PC-9 (cell line): ENCODE results near the gene TRMT1. TPM values are rescaled to one million over a fixed set of nuclear protein-coding genes. Genes with fewer than 3 reads are reported as not detected.

ENCODE experiments used
- BruUV-seq: library from RNA; stranded (reverse); fragments of 400-500 nt; replicated peaks from 2 replicates; lab custom pipeline; 2021; lab: Mats Ljungman, UMichigan
- CTCF ChIA-PET: fragments of 300-600 bp; sonication (Branson Sonifier 250); formaldehyde crosslinking; loops from one replicate; lab custom pipeline; 2022; ENCODE audit warnings: antibody characterized with exemption; lab: Charles Lee
- POLR2A ChIA-PET: fragments of 300-600 bp; sonication (Branson Sonifier 250); formaldehyde crosslinking; loops from one replicate; lab custom pipeline; 2022; ENCODE audit warnings: antibody characterized with exemption; ENCODE audit not compliant: unreplicated experiment; lab: Charles Lee
- DNase-seq, 2 experiments: peaks; one replicate each; pipeline versions ENCODE4 v3.0.0 to v3.0.0-alpha.2; 2015 to 2022; ENCODE audit warnings: mixed read lengths in 1 of 2
- H2AFZ ChIP-seq: fragments of 200-600 bp; sonication (generic); 2 replicates; pipeline ENCODE4 v1.8.1; 2017; ENCODE audit warnings: antibody characterized with exemption
- H3F3A ChIP-seq: fragments of 200-600 bp; sonication (generic); 2 replicates; pipeline ENCODE4 v1.8.1; 2017; ENCODE audit warnings: antibody characterized with exemption, mild to moderate bottlenecking, low read depth; ENCODE audit not compliant: insufficient read depth
- H3K27ac ChIP-seq: fragments of 200-600 bp; sonication (generic); 2 replicates; pipeline ENCODE4 v1.6.1; 2016; ENCODE audit warnings: mixed run types
- H3K27me3 ChIP-seq: fragments of 200-600 bp; sonication (generic); 2 replicates; pipeline ENCODE4 v1.6.1; 2016; ENCODE audit warnings: low read depth, mixed run types; ENCODE audit not compliant: insufficient read depth
- H3K36me3 ChIP-seq: fragments of 200-600 bp; sonication (generic); 2 replicates; pipeline ENCODE4 v1.6.1; 2016; ENCODE audit warnings: low read depth, mixed run types
- H3K4me1 ChIP-seq: fragments of 200-600 bp; sonication (generic); replicated peaks from 2 replicates; pipeline ENCODE4 v1.6.1; 2016; ENCODE audit warnings: mixed run types; ENCODE audit not compliant: insufficient read depth
- H3K4me2 ChIP-seq: fragments of 200-600 bp; sonication (generic); 2 replicates; pipeline ENCODE4 v1.6.1; 2017; ENCODE audit warnings: mixed run types
- H3K4me3 ChIP-seq: fragments of 200-600 bp; sonication (generic); 2 replicates; pipeline ENCODE4 v1.6.1; 2016; ENCODE audit warnings: mixed run types
- H3K79me2 ChIP-seq: fragments of 200-600 bp; sonication (generic); 2 replicates; pipeline ENCODE4 v1.6.1; 2017; ENCODE audit warnings: low read depth, mixed run types
- H3K9me2 ChIP-seq: fragments of 200-600 bp; sonication (generic); 2 replicates; pipeline ENCODE4 v1.8.1; 2017; ENCODE audit warnings: mild to moderate bottlenecking; ENCODE audit not compliant: insufficient read depth
- H3K9me3 ChIP-seq: fragments of 200-600 bp; sonication (generic); 2 replicates; pipeline ENCODE4 v1.8.1; 2016; ENCODE audit warnings: low read depth; ENCODE audit not compliant: insufficient read depth
- H4K20me1 ChIP-seq: fragments of 200-600 bp; sonication (generic); 2 replicates; pipeline ENCODE4 v1.8.1; 2017; ENCODE audit not compliant: insufficient read depth
- EZH2 ChIP-seq: fragments of 200-600 bp; sonication (generic); IDR thresholded peaks from 2 replicates; pipeline ENCODE4 v1.8.0; 2017; ENCODE audit warnings: antibody characterized with exemption, low read depth
- intact Hi-C: fragments of 100-400 bp; cut with micrococcal nuclease; formaldehyde crosslinking; loops from one replicate; pipeline ENCODE4 v1.10.0; 2022; ENCODE audit not compliant: unreplicated experiment
- total RNA-seq: library from RNA; stranded (reverse); gene quantifications from 2 replicates; pipeline ENCODE4 v1.2.3, GENCODE V29; 2021
- TF ChIP-seq, protein P1 (sequence below): fragments of 200-600 bp; sonication (generic); conservative IDR thresholded peaks from 2 replicates; pipeline ENCODE4 v1.6.1; 2017; ENCODE audit warnings: mixed run types, antibody characterized with exemption, mild to moderate bottlenecking, moderate library complexity

TRMT1 gene
- total RNA-seq, 1 experiment from 2014 or later = 44.1 TPM

DNA sequence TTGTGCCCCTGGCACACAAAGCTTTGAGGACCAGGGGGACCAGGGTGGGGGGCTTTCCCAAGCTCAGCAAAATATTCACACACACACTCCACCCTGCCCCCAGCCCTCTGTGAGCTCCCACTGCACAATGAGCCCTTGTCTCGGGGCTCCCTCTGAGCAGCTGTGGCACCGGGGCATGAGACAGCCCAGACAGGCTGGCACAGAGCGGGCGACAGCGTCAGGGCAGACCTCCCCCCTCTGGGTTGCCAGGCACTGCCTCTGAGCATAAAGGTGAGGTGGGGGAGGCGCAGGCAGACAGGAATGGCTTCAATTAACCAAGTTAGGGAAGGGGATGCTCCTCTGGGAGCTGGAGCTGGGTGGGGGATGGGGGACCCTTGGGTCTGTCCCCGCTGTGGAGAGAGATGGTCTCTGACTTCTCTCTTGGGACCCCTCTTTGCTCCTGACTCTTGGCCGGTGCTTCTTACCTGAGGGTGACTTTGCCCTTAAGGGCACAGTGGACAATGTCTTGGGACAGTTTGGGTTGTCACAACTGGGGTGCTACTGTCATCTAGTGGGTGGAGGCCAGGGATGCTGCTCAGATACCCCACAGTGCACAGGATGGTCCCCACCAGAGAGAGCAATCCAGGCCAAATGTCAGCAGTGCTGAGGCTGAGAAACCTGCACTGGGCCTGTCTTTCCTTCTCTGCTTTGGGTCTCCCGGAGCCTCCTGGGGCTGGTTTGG is 44.2 kb downstream of the TRMT1 start:
- Histone ChIP-seq H3K27me3 (peaks cover 49% of the 10 kb centered on the region; the same call in 1 of the 2 replicates), H2AFZ (no peak overlapping the region), H3K36me3 (no peaks in the 10 kb centered on the region), H3K4me1 (no peaks in the 10 kb centered on the region), H3F3A (no peaks in the 10 kb centered on the region), H4K20me1 (no peaks in the 10 kb centered on the region), H3K9me2 (no peaks in the 10 kb centered on the region), H3K4me3 (no peak overlapping the region), H3K9me3 (no peaks in the 10 kb centered on the region), H3K27ac (no peak overlapping the region), H3K4me2 (no peak overlapping the region), H3K79me2 (no peaks in the 10 kb centered on the region)
- ChIA-PET CTCF (no interaction called here), POLR2A (no interaction called here)
- no peak for DNase-seq
- intact Hi-C loops = no loop called here
- TF ChIP-seq, protein P1, sequence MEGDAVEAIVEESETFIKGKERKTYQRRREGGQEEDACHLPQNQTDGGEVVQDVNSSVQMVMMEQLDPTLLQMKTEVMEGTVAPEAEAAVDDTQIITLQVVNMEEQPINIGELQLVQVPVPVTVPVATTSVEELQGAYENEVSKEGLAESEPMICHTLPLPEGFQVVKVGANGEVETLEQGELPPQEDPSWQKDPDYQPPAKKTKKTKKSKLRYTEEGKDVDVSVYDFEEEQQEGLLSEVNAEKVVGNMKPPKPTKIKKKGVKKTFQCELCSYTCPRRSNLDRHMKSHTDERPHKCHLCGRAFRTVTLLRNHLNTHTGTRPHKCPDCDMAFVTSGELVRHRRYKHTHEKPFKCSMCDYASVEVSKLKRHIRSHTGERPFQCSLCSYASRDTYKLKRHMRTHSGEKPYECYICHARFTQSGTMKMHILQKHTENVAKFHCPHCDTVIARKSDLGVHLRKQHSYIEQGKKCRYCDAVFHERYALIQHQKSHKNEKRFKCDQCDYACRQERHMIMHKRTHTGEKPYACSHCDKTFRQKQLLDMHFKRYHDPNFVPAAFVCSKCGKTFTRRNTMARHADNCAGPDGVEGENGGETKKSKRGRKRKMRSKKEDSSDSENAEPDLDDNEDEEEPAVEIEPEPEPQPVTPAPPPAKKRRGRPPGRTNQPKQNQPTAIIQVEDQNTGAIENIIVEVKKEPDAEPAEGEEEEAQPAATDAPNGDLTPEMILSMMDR = no peak
- no peak for TF ChIP-seq EZH2
- no TSS peak for BruUV-seq

DNA sequence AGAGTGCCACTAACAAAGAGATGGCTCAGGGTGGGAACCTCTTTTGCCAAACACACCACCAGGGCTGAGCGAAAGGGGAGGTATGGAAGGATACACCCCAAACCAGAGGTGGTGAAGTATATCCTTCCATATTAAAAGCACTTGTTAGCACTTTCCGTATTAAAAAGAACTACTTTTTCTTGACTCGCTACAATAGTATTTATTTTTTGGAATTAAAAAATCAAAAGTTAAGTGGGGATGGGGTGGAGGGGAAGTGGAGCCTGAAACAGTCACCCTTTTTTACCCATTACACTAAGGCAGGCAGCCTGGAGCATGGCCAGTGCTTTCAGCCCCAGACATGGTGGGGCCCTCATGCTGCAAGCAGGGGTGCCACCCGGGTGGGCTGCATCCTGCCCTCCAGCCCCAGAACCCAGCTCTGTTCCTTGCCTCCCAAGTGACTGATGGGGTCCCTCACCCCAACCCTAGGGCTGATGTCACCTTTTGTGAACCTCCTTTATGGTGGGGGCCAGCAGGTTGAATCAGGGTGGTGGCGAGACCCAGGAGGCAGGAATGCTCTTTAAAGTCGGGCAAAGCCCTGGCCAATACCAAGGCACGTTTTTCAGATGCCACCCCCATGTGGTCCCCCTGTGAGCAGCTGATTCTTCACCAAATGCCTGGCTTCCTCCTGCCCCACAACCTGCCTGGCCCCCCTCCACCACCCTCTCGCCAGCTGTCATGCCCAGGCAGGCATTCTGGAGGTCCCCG is 44.9 kb downstream of the TRMT1 start:
- H2AFZ ChIP-seq = no peak overlapping the region
- no peak overlapping the region for H3K4me3 ChIP-seq
- H3F3A ChIP-seq = no peaks in the 10 kb centered on the region
- intact Hi-C loops = no loop called here
- POLR2A ChIA-PET = no interaction called here
- H3K4me2 ChIP-seq = no peak overlapping the region
- no peaks in the 10 kb centered on the region for H4K20me1 ChIP-seq
- BruUV-seq = no TSS peak
- H3K36me3 ChIP-seq = no peaks in the 10 kb centered on the region
- no peak overlapping the region for H3K27ac ChIP-seq
- CTCF ChIA-PET = no interaction called here
- no peak for DNase-seq
- no peaks in the 10 kb centered on the region for H3K4me1 ChIP-seq
- no peaks in the 10 kb centered on the region for H3K9me2 ChIP-seq
- peaks cover 55% of the 10 kb centered on the region; the same call in 1 of the 2 replicates for H3K27me3 ChIP-seq
- TF ChIP-seq EZH2 = no peak
- TF ChIP-seq, protein P1 = no peak
- no peaks in the 10 kb centered on the region for H3K79me2 ChIP-seq
- H3K9me3 ChIP-seq = no peaks in the 10 kb centered on the region

DNA sequence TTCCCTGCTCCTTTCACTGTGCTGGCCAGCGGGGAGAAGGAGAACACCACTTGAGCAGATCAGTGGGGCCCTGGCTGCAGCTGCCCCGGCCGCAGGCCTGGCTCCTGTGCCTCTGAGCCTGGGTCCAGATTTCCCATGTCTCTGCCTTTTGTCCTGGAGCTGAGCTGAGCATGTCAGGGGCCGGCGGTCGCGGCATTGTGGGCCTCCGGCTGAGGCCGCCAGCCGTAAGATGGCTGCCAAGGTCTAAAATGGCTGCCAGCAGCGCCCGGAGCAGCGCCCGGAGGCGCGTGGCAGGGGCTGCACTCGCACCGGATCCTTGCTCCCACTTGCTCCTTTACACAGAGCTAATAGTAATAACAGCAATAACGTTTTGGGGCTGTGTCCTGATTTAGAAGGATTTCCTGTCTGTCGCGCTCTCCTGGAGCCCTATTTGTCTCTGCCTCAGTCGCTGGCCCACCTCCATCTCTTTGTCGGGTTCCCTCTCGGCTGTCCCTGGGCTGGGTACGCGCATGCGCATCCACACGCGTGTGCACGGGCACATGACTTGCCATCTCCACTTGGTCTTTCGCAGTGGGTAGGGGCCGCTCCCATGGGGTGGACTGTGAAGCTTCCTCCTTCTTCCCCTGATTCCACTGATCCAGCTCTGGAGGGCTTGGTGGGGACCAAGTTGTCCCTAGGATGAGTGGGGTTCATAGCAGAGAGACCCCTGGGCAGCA is 46.0 kb downstream of the TRMT1 start:
- Histone ChIP-seq H3K4me1 (no peaks in the 10 kb centered on the region), H3K4me2 (no peak overlapping the region), H3K9me2 (no peaks in the 10 kb centered on the region), H3K27ac (no peak overlapping the region), H3F3A (no peaks in the 10 kb centered on the region), H2AFZ (no peak overlapping the region), H4K20me1 (no peaks in the 10 kb centered on the region), H3K9me3 (no peaks in the 10 kb centered on the region), H3K4me3 (no peak overlapping the region), H3K79me2 (no peaks in the 10 kb centered on the region), H3K36me3 (no peaks in the 10 kb centered on the region), H3K27me3 (peaks cover 55% of the 10 kb centered on the region; the same call in 1 of the 2 replicates)
- intact Hi-C loops = no loop called here
- POLR2A ChIA-PET = no interaction called here
- CTCF ChIA-PET = interaction anchor here (1.2 kb wide), 1 partner anchor 9 kb away, joined by 5 read pairs; no protein-coding TSS in a partner anchor
- TF ChIP-seq, protein P1 = no peak
- TF ChIP-seq EZH2 = no peak
- no TSS peak for BruUV-seq
- no peak for DNase-seq
